ENCODE measurements around the gene CXCR5.
"Not testable (repeated sequence)": the region's sequence is repeated elsewhere in the genome, so short reads cannot be mapped to it uniquely, and the experiment has no call there.

The CXCR5 gene, protein sequence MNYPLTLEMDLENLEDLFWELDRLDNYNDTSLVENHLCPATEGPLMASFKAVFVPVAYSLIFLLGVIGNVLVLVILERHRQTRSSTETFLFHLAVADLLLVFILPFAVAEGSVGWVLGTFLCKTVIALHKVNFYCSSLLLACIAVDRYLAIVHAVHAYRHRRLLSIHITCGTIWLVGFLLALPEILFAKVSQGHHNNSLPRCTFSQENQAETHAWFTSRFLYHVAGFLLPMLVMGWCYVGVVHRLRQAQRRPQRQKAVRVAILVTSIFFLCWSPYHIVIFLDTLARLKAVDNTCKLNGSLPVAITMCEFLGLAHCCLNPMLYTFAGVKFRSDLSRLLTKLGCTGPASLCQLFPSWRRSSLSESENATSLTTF

GRCh38 chr11:118883368-118884071 is at the start of gene CXCR5:
Gene CXCR5 (plus strand): TSS chr11:118883892. CDS start chr11:118883942, 50 bp downstream.
- no peak for TF ChIP-seq CTCF (conservative IDR thresholded peaks at IDR 0.05)
- H3K27ac ChIP-seq: peak within 1 kb of the TSS; percentile 31; the same call in 1 of the 2 replicates

- no peak for TF ChIP-seq CTCF (conservative IDR thresholded peaks at IDR 0.05)
- no peak overlapping the region for H3K27ac ChIP-seq
Observed at GRCh38 chr11:118834427-118835028, 49.2 kb upstream of the CXCR5 start.

DNA sequence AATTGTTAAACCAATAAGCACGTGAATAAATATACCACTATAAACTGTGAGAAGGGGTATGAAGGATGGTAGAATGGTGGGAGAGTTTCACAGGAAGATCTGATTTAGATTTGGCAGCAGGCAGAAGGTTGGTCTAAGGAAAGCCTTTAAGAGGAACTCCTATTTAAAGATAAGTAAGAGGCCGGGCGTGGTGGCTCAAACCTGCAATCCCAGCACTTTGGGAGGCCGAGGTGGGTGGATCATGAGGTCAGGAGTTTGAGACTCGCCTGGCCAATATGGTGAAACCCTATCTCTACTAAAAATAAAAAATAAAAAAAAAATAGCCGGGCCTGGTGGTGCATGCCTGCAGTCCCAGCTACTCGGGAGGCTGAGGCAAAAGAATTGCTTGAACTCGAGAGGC is 45.8 kb upstream of the CXCR5 start:
- TF ChIP-seq CTCF (conservative IDR thresholded peaks at IDR 0.05): no peak
- no peak overlapping the region for H3K27ac ChIP-seq

- no peak for TF ChIP-seq CTCF (conservative IDR thresholded peaks at IDR 0.05)
- H3K27ac ChIP-seq: no peak overlapping the region
Observed at GRCh38 chr11:118838905-118839553, 44.7 kb upstream of the CXCR5 start.

DNA sequence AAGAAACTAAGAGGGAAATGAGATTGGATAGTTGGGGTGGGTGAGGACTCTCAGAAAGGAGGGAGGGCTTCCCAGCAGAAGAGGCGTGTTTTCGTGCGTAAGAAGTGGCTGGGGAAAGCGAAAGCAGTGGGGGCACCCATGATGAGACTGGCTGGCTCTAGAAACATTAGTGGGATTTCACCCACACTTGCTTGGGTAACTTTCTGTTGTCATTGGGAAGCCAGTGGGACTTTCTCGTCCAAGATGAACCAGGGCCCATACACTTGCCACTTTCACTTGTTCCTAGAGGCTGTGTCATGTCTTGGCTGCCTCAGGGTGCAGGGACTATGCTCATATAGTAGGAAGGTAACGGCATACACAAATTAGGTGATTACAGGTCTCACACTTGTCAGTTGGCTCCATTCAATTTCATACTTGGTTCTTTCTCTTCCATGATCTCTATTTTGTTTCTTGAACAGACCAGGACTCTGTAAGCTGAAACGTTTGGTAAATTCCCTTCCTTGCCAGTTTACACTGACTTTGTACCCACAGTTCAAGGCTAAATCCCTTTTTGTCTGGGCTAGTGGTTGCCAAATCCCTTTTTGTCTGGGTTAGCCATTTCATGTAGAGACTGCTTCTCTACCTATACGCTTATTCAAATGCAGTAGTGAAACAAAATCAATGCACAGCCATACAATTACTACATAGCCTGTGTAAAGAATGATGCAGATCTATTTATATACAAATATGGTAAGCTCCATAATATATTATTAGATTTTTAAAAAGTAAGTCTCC is 42.0 kb upstream of the CXCR5 start:
- no peak for TF ChIP-seq CTCF (conservative IDR thresholded peaks at IDR 0.05)
- no peak overlapping the region for H3K27ac ChIP-seq

DNA sequence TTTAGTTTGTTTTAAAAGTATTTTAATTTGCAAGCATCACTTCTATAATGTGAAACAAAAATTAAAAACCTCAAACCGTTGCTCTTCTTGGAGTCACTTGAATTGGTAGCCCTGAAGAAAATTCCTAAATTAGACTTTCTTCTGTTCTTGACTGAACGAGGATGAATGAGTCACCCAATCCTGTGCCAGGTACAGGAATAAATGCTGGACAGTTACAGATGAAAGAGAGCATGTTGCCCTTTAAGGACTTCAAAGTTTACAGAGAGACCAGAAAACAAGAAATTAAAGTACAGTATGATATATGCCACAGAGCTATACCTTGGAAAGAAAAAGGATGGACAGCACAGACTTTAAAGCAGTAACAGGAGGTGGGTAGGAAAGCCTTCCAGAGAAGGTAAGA is 41.3 kb upstream of the CXCR5 start:
- TF ChIP-seq CTCF (conservative IDR thresholded peaks at IDR 0.05): no peak
- no peak overlapping the region for H3K27ac ChIP-seq

DNA sequence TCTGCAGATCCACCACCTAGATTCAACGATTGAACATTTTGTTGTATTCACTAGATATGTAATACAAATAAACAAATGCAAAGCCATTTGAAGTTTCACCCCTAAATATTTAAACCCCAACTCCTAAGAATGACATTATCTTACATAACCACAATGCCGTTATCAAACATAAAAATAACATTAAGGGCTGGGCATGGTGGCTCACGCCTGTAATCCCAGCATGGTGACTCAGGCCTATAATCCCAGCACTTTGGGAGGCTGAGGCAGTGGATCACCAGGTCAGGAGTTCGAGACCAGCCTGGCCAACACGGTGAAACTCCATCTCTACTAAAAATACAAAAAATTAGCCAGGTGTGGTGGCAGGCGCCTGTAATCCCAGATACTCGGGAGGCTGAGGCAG is 40.8 kb upstream of the CXCR5 start:
- not testable (repeated sequence) for H3K27ac ChIP-seq

All from VCaP (cell line).